ENCODE data around the gene CCDC97.

GRCh38 chr19:41327076-41327575 is 17.2 kb downstream of the CCDC97 start:
- no peak for TF ChIP-seq EZH2 (IDR thresholded peaks at IDR 0.05; ENCODE audit: low read length, unreplicated experiment)
- TF ChIP-seq, protein P1, sequence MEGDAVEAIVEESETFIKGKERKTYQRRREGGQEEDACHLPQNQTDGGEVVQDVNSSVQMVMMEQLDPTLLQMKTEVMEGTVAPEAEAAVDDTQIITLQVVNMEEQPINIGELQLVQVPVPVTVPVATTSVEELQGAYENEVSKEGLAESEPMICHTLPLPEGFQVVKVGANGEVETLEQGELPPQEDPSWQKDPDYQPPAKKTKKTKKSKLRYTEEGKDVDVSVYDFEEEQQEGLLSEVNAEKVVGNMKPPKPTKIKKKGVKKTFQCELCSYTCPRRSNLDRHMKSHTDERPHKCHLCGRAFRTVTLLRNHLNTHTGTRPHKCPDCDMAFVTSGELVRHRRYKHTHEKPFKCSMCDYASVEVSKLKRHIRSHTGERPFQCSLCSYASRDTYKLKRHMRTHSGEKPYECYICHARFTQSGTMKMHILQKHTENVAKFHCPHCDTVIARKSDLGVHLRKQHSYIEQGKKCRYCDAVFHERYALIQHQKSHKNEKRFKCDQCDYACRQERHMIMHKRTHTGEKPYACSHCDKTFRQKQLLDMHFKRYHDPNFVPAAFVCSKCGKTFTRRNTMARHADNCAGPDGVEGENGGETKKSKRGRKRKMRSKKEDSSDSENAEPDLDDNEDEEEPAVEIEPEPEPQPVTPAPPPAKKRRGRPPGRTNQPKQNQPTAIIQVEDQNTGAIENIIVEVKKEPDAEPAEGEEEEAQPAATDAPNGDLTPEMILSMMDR (conservative IDR thresholded peaks at IDR 0.05; ENCODE audit: low read depth, low read length) = no peak
- no peak for TF ChIP-seq EZH2phosphoT487 (IDR thresholded peaks at IDR 0.05; ENCODE audit: borderline replicate concordance, low read length)

Data from PC-3 (cell line).